Fibroblast of villous mesenchyme (primary cell): ENCODE measurements around the gene USHBP1. TPM values are rescaled to one million over a fixed set of nuclear protein-coding genes. Genes with fewer than 3 reads are reported as not detected.

Source experiments
- DNase-seq: peaks from one replicate; pipeline ENCODE4 v3.0.0-alpha.2; 2010; ENCODE audit warnings: low read depth
- H3K4me3 ChIP-seq: 2 replicates; pipeline ENCODE4 v1.5.1; 2011; ENCODE audit warnings: low read depth, mild to moderate bottlenecking, low read length
- CTCF ChIP-seq: IDR thresholded peaks from 2 replicates; pipeline ENCODE4 v1.5.1; 2012; ENCODE audit warnings: low read depth, mild to moderate bottlenecking, low read length; ENCODE audit not compliant: insufficient read depth
- total RNA-seq: library from RNA; depleted of rRNA; stranded (reverse); fragments of >200 nt; gene quantifications from 2 replicates; pipeline ENCODE4 v1.2.3, GENCODE V29; 2012

Gene USHBP1
- total RNA-seq, 1 donor = not detected

- no peak for TF ChIP-seq CTCF
- no peak overlapping the region for H3K4me3 ChIP-seq
- DNase-seq = no peak
Observed at GRCh38 chr19:17249887-17250548, 14.5 kb downstream of the USHBP1 start.

GRCh38 chr19:17248011-17248776, 16.4 kb downstream of the USHBP1 start:
- DNase-seq = no peak
- TF ChIP-seq CTCF = no peak
- no peak overlapping the region for H3K4me3 ChIP-seq

GRCh38 chr19:17246681-17247425, 17.7 kb downstream of the USHBP1 start:
- peak overlapping the region; percentile 50 for H3K4me3 ChIP-seq
- peak; percentile 55 for DNase-seq
- no peak for TF ChIP-seq CTCF

- DNase-seq = no peak
- no peak for TF ChIP-seq CTCF
- H3K4me3 ChIP-seq = peak within 1 kb of the TSS; percentile 96
Observed at GRCh38 chr19:17245535-17245984, 19.0 kb downstream of the USHBP1 start, which contains the start of gene NR2F6. NR2F6 (minus strand) TSS chr19:17245919; CDS start chr19:17245220, 699 bp downstream.

GRCh38 chr19:17244618-17245534, 19.7 kb downstream of the USHBP1 start:
- DNase-seq = no peak
- TF ChIP-seq CTCF = no peak
- peak overlapping the region; percentile 96 for H3K4me3 ChIP-seq
